Left lobe of liver (tissue), 2 donors: ENCODE data around the gene KIF18A. TPM values are rescaled to one million over a fixed set of nuclear protein-coding genes. Genes with fewer than 3 reads are reported as not detected.

Experiments
- ATAC-seq: fragments of 200-7000 bp; cut with Tn5 transposase; one replicate; pipeline ENCODE4 v1.9.1; 2020; ENCODE audit warnings: mild to moderate bottlenecking, moderate library complexity
- DNase-seq: peaks from one replicate; pipeline ENCODE4 v3.0.0-alpha.2; 2020; ENCODE audit warnings: low spot score
- total RNA-seq: library from RNA; stranded (reverse); gene quantifications from one replicate; pipeline ENCODE4 v1.2.1, GENCODE V29; 2021
- donor health status: DM: no; HTN: no; CAD: no; lungs with moderate emphysema.
- donor health status: DM: no; HTN: yes; CAD: no.

KIF18A gene
- total RNA-seq, 1 donor from 2014 or later: 0.13 TPM

GRCh38 chr11:27971171-27971570 is 136.8 kb downstream of the KIF18A start:
- no peak for ATAC-seq
- no peak for DNase-seq

Other genes starting within 250 kb of the KIF18A start
- gene METTL15, start 232 bp upstream of the KIF18A start, total RNA-seq: 6.8 TPM